Measurements from ENCODE around the gene EGR1.

GRCh38 chr5:138482638-138483037 lies 17.4 kb downstream of the EGR1 start:
- TF ChIP-seq GATA3 (IDR thresholded peaks at IDR 0.05; ENCODE audit: low read depth, low read length) = no peak
- no peak for TF ChIP-seq GATA2 (IDR thresholded peaks at IDR 0.05; ENCODE audit: low read depth, low read length)

All from SH-SY5Y (cell line).